GM23248 (cell line): Measurements from ENCODE around the gene MOCOS.

Experiments used
- EZH2 ChIP-seq: fragments of 200-600 bp; sonication (generic); IDR thresholded peaks from 2 replicates; pipeline ENCODE4 v1.6.1; 2018; ENCODE audit warnings: antibody characterized with exemption, mild to moderate bottlenecking; ENCODE audit not compliant: insufficient read depth, poor library complexity, severe bottlenecking
- EZH2phosphoT487 ChIP-seq: fragments of 200-600 bp; sonication (generic); IDR thresholded peaks from 2 replicates; pipeline ENCODE4 v1.6.1; 2018; ENCODE audit warnings: antibody characterized with exemption, moderate library complexity, mild to moderate bottlenecking, low read depth; ENCODE audit not compliant: insufficient read depth

DNA sequence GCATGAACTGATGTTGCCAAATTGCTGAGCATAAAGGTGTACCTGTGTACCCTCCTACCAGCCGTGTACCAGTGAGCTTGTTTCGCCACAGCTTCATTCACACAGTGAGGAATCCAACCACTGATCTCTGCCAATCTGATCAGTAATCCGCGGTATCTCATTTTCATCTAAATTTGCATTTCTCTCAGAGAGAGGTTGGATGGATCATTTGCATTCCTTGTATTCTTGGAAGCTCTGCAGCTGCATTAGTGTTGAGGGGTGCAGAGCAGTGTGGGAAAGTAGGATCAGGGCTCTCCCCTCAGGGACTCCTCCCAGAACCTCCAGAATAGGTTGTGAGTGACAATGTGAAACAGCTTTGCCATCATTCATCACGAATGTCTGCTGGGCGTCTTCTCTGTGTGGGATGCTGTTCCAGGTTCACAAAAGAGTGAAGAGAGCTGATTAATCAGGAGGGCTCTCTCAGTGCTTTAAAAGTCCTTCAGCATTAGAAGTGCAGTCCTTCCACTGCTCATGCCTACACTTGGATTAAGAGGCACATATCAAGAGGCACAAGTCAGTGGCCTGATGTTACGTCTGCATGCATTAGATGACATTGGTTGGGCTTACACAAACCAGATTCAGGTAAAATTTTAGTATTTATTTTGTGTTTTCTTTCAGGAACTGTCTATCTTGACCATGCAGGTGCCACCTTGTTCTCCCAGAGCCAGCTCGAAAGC lies 7.5 kb downstream of the MOCOS start:
- TF ChIP-seq EZH2phosphoT487 (no peak), EZH2 (no peak)
